ENCODE measurements around the gene ZNF576.
"Not testable (repeated sequence)": the region's sequence is repeated elsewhere in the genome, so short reads cannot be mapped to it uniquely, and the experiment has no call there.

ZNF576 gene

GRCh38 chr19:43600326-43600725 is 3.9 kb downstream of the ZNF576 start:
- not testable (repeated sequence) for DNase-seq

GRCh38 chr19:43605875-43606568 is 9.6 kb downstream of the ZNF576 start:
- DNase-seq = no peak

GRCh38 chr19:43606569-43607229 is 10.3 kb downstream of the ZNF576 start:
- DNase-seq = no peak

GRCh38 chr19:43607238-43608205 is 11.1 kb downstream of the ZNF576 start:
- no peak for DNase-seq

- no peak for DNase-seq
These were observed 13.5 kb downstream of the ZNF576 start for GRCh38 chr19:43609872-43610271.

- no peak for DNase-seq
These were observed 14.1 kb downstream of the ZNF576 start for GRCh38 chr19:43610493-43610892.

- DNase-seq = no peak
These were observed 15.4 kb downstream of the ZNF576 start, which contains the start of gene SRRM5 for GRCh38 chr19:43611788-43612187. TSS of gene SRRM5 (plus strand) at chr19:43612088. CDS start at chr19:43612122, 34 bp downstream.

- DNase-seq = no peak
These were observed 16.0 kb downstream of the ZNF576 start for GRCh38 chr19:43612374-43612773.

GRCh38 chr19:43616306-43616705 is 19.9 kb downstream of the ZNF576 start:
- no peak for DNase-seq

GRCh38 chr19:43616954-43617353 is 20.6 kb downstream of the ZNF576 start:
- no peak for DNase-seq

GRCh38 chr19:43618921-43619261 is 22.5 kb downstream of the ZNF576 start:
- no peak for DNase-seq

- DNase-seq = peak; percentile 77
These were observed 23.1 kb downstream of the ZNF576 start, which contains the start of gene ZNF428 for GRCh38 chr19:43619262-43620060. TSS of gene ZNF428 (minus strand) at chr19:43619629. CDS start at chr19:43614304, 5,325 bp downstream.

- DNase-seq = peak; percentile 74
These were observed 23.9 kb downstream of the ZNF576 start for GRCh38 chr19:43620061-43621001.

- no peak for DNase-seq
These were observed 25.7 kb downstream of the ZNF576 start for GRCh38 chr19:43622070-43622469.

- no peak for DNase-seq
These were observed 26.6 kb downstream of the ZNF576 start for GRCh38 chr19:43622956-43623355.

- no peak for DNase-seq
These were observed 27.7 kb downstream of the ZNF576 start for GRCh38 chr19:43623889-43624670.

GRCh38 chr19:43624933-43625332 is 28.5 kb downstream of the ZNF576 start:
- peak; percentile 87 for DNase-seq

- DNase-seq = no peak
These were observed 29.7 kb downstream of the ZNF576 start for GRCh38 chr19:43625918-43626579.

- DNase-seq = no peak
These were observed 30.4 kb downstream of the ZNF576 start for GRCh38 chr19:43626838-43627237.
